HG02678 (cell line): ENCODE results near the gene ATP11A.

Source experiments
- ATAC-seq: cut with Tn5 transposase; IDR thresholded peaks from one replicate; pipeline ENCODE4 v1.9.1; 2021; ENCODE audit warnings: mild to moderate bottlenecking, moderate library complexity; ENCODE audit not compliant: unreplicated experiment

Gene ATP11A

DNA sequence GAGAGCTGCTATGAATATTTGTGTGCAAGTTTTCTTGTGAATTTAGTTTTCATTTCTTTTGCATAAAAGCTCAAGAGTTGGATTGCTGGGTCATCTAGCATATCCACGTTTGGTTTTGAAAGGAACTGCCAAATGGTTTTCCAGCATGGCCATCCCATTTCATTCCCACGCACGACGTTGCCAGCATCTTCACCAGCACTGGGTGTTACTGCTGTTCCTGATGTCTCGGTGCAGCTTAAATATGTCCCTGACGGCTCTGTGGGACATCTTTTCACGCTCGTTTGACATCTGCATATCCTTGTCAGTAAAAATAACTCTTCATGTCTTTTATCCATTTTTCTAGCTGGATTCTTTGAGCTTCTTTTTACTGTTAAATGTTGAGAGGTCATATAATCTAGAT is 123.7 kb downstream of the ATP11A start:
- ATAC-seq = no peak

DNA sequence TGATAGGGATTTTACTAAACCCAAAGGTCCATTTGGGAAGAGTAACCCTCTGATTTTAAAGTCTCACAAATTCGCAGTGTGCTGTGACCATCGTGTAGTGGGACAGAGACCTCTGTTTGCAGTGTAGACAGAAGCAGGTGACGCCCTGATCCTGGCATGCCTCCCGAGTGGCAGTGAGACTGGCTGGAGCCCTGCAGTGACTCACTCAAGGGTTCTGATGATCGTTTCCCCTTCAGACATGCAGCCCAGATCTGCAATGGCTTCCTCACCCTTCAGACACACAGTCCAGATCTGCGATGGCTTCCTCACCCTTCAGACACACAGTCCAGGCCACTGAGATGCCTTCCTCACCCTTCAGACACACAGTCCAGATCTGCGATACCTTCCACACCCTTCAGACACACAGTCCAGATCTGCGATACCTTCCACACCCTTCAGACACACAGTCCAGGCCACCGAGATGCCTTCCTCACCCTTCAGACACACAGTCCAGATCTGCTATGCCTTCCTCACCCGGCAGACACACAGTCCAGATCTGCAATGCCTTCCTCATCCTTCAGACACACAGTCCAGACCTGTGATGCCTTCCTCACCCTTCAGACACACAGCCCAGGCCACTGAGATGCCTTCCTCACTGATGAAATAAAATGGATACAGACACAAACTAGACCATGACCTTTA is 125.2 kb downstream of the ATP11A start:
- no peak for ATAC-seq

GRCh38 chr13:112815871-112816270 is 126.0 kb downstream of the ATP11A start:
- no peak for ATAC-seq

- no peak for ATAC-seq
Measured at GRCh38 chr13:112818040-112818697, 128.3 kb downstream of the ATP11A start.

DNA sequence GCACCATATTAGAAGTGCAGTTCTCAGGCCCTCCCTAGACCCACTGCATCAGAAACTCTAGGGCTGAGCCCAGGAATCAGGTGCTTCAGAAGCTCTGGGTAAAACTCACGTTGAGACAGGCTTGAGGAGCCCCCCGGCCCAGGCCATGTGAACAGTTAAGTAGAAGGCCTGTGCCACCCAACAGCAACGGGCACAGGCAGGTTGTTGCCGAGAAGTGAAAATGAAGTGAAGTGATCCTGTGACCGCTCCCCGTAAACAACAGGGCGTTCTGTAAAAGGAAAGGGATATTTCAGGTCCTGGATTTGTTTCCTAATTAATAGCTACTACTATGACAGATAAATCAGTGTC is 128.8 kb downstream of the ATP11A start:
- no peak for ATAC-seq

- no peak for ATAC-seq
Measured at GRCh38 chr13:112819111-112819510, 129.3 kb downstream of the ATP11A start.

- no peak for ATAC-seq
Measured at GRCh38 chr13:112819816-112820215, 130.0 kb downstream of the ATP11A start.

GRCh38 chr13:112820318-112820717 is 130.5 kb downstream of the ATP11A start:
- no peak for ATAC-seq

- ATAC-seq = no peak
Measured at GRCh38 chr13:112821340-112822055, 131.7 kb downstream of the ATP11A start.

- ATAC-seq = no peak
Measured at GRCh38 chr13:112822851-112823250, 133.0 kb downstream of the ATP11A start.

DNA sequence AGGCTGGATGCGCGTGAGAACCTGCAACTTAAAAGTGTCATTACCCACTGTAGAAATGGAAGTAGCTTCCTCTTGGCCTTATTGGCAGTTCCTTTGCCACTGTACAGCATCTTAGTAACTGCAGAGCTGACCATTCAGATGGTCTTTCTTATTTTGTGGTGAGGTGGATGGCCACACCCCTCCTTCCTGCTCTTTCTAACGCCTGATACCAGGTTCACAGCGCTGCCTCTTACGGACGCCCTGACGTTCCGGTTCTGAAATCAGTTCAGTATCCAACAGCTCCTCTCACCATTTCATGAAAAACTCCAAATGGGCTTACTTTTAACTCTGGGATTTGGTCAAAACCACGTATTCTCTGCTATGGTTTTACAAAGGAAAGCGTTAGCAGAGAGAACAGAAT is 134.6 kb downstream of the ATP11A start:
- no peak for ATAC-seq

- no peak for ATAC-seq
Measured at GRCh38 chr13:112825071-112825470, 135.2 kb downstream of the ATP11A start.

- ATAC-seq = no peak
Measured at GRCh38 chr13:112825875-112826274, 136.0 kb downstream of the ATP11A start.

DNA sequence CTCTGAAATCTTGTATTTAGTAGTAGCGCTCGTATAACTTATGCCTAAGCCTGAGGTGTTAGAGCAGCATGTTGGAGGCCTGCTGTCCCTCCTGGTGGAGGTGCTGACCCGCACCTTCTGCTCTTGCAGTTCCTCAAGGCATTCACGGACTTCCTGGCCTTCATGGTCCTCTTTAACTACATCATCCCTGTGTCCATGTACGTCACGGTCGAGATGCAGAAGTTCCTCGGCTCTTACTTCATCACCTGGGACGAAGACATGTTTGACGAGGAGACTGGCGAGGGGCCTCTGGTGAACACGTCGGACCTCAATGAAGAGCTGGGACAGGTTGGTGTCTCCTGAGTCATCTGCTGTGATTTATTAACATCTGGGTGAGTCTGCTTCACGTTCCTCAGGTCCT is 136.7 kb downstream of the ATP11A start:
- no peak for ATAC-seq

DNA sequence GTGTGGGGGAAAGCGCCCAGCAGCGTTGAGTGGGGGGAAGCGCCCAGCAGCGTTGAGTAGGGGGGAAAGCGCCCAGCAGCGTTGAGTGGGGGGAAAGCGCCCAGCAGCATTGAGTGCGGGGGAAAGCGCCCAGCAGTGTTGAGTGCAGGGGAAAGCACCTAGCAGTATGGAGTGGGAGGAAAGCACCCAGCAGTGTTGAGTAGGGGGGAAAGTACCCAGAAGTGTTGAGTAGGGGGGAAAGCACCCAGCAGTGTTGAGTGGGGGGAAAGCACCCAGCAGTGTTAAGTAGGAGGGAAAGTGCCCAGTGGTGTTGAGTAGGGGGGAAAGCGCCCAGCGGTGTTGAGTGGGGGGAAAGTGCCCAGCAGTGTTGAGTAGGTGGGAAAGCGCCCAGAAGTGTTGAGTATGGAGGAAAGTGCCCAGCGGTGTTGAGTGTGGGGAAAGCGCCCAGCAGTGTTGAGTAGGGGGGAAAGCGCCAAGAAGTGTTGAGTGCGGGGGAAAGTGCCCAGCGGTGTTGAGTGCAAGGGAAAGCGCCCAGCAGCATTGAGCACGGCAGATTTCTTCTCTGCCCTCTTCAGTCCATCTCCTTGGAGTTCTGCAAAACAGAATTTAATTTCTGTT is 138.4 kb downstream of the ATP11A start:
- peak; percentile 58 for ATAC-seq

DNA sequence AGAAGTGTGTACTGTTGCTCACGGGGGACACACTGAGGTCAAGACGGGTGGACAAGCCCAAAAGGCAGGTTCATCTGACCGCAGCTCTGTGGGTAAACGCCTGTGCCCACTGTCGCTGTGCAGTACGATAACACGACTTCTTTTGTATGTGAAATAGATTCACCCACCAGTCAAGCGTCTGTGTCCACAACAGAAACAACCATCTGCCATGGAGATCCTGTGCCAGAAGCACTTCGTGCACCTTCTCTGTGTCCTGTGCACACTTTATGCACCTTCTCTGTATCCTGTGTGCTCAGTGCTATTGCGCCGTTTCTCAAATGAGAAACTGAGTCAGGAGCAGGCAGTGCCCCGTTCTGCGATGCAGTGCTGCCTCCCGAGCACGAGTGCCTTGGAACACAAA is 138.9 kb downstream of the ATP11A start:
- ATAC-seq = no peak

DNA sequence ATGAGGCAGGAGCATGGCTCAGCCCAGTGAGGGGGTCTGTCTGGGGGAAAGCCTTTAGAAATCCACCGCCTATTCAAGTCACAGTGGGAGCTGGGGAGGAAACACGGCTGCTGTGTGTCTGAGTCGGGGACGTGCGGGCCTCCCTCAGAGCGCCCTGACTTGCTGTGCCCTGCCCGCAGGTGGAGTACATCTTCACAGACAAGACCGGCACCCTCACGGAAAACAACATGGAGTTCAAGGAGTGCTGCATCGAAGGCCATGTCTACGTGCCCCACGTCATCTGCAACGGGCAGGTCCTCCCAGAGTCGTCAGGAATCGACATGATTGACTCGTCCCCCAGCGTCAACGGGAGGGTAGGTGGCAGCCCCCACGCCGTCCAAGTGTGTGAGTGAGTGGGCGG is 141.4 kb downstream of the ATP11A start:
- ATAC-seq = no peak

DNA sequence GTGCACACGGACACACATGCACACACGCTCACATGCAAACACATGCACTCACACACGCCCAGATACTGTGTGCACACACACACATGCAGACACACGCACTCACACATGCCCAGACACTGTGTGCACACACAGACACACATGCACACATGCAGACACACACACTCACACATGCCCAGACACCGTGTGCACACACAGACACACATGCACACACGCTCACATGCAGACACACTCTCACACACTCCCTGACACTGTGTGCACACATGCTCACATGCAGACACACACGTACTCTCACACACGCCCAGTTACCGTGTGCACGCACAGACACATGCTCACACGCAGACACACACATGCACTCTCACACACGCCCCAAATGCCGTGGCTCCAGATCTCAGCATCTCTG is 142.0 kb downstream of the ATP11A start:
- ATAC-seq = no peak

GRCh38 chr13:112832811-112833210 is 143.0 kb downstream of the ATP11A start:
- ATAC-seq = no peak

DNA sequence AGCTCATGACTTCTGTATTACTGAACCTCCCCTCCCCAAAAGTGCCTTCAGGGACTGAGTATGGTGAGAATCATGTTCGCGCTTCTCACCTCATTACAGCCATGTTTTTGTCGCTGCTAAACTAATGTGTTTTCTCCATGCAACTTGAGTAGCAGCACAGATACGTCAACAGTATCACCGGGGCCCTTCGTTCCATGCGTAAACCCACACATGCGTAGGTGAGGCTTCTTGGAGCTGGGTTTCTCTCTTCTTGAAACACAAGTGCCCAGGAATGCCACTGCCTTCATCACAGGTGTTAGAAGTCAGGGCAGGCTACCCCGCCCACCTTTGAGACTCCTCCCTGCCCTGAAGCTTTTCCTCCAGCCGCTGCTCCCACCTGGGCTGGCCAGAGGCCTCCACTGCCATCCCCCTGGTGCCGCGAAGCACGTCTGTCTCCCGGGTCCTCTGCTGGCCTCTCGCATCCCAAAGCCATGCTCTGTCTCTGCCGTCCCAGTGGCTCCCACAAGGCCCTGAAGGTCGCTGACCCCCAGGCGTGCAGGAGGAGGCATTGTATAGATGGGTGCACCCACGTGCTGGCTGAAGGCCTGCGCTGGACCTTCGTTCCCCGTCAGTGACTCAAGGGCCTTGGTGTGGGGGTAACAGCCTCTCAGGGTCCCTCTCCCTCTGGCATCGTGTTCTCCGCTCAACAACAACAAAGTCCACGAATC is 143.9 kb downstream of the ATP11A start:
- ATAC-seq = no peak

DNA sequence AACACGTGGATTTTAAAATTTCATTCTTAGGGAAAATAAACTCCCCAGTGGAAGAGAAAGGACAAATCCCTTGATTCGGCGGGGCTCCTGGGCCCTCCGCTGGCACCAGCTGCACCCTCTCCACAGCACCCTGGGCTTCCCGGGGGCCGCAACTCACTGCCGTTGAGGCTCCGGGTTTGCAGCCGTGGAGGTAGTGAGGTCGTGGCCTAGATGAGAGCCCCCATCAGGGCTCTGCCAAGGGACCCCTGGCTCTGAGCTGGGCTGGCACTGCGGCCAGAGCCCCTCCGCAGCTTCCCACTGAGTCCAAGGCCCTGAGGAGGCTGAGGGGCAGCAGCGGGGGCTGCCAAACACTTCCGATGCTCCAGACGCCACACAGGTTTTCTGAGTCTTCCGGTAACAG is 145.5 kb downstream of the ATP11A start:
- ATAC-seq = no peak
